BJ (cell line): ENCODE results near the gene RPL9. TPM values are rescaled to one million over a fixed set of nuclear protein-coding genes. Genes with fewer than 3 reads are reported as not detected.

Source experiments
- CTCF ChIA-PET: fragments of 350-600 bp; formaldehyde crosslinking; extraction: SDS; loops from one replicate; lab custom pipeline; 2021; ENCODE audit warnings: antibody characterized with exemption, inconsistent platforms; lab: Yijun Ruan, JAX
- POLR2A ChIA-PET: fragments of 300-600 bp; sonication (Branson Sonifier 250); formaldehyde crosslinking; extraction: SDS; loops from one replicate; lab custom pipeline; 2021; ENCODE audit warnings: antibody characterized with exemption; lab: Charles Lee
- DNase-seq: peaks from one replicate; pipeline ENCODE4 v3.0.0-alpha.2; 2011; ENCODE audit warnings: low read depth
- H3K27me3 ChIP-seq: 2 replicates; pipeline ENCODE4 v1.6.0; 2011; ENCODE audit warnings: low read length; ENCODE audit not compliant: control insufficient read depth, insufficient read depth
- H3K36me3 ChIP-seq: 2 replicates; pipeline ENCODE4 v1.5.1; 2011; ENCODE audit warnings: low read length; ENCODE audit not compliant: control insufficient read depth, insufficient read depth
- H3K4me3 ChIP-seq: 2 replicates; pipeline ENCODE4 v1.5.1; 2011; ENCODE audit warnings: low read depth, mild to moderate bottlenecking, control low read depth, low read length
- CTCF ChIP-seq: IDR thresholded peaks from 2 replicates; pipeline ENCODE4 v1.5.1; 2011; ENCODE audit warnings: low read depth, mild to moderate bottlenecking, control low read depth, inconsistent platforms, low read length, moderate library complexity; ENCODE audit not compliant: insufficient read depth
- polyA plus RNA-seq: library from polyadenylated mRNA; depleted of rRNA; stranded (reverse); fragments of >200 nt; gene quantifications from 2 replicates; pipeline ENCODE4 v1.2.3, GENCODE V29; 2011

Gene RPL9
- polyA plus RNA-seq, 1 experiment: 458 TPM

- H3K27me3 ChIP-seq: no peaks in the 10 kb centered on the region
- no peak overlapping the region for H3K4me3 ChIP-seq
- no peak for TF ChIP-seq CTCF
- ChIA-PET POLR2A (no interaction called here), CTCF (no interaction called here)
- DNase-seq: no peak
- peaks cover 6% of the 10 kb centered on the region for H3K36me3 ChIP-seq
Measured at GRCh38 chr4:39498727-39499020, 40.0 kb upstream of the RPL9 start.

GRCh38 chr4:39497909-39498726, 39.4 kb upstream of the RPL9 start:
- TF ChIP-seq CTCF: no peak
- Histone ChIP-seq H3K27me3 (no peaks in the 10 kb centered on the region), H3K4me3 (no peak overlapping the region), H3K36me3 (peaks cover 2% of the 10 kb centered on the region)
- CTCF ChIA-PET: no interaction called here
- POLR2A ChIA-PET: no interaction called here
- no peak for DNase-seq

- H3K4me3 ChIP-seq: no peak overlapping the region
- no peaks in the 10 kb centered on the region for H3K27me3 ChIP-seq
- no peak for DNase-seq
- ChIA-PET POLR2A (interaction anchor here (0.8 kb wide), 1 partner anchor 17 kb away, joined by 3 read pairs; no protein-coding TSS in a partner anchor), CTCF (no interaction called here)
- TF ChIP-seq CTCF: no peak
- H3K36me3 ChIP-seq: peaks cover 2% of the 10 kb centered on the region; the same call in 1 of the 2 replicates
Measured at GRCh38 chr4:39495446-39496213, 36.9 kb upstream of the RPL9 start.

GRCh38 chr4:39494354-39494753, 35.6 kb upstream of the RPL9 start:
- CTCF ChIA-PET: no interaction called here

More at GRCh38 chr4:39494354-39494753, 35.6 kb upstream of the RPL9 start:
- no peak overlapping the region for H3K4me3 ChIP-seq
- no peak for DNase-seq
- peaks cover 2% of the 10 kb centered on the region; the same call in 1 of the 2 replicates for H3K36me3 ChIP-seq
- POLR2A ChIA-PET: no interaction called here
- TF ChIP-seq CTCF: no peak
- no peaks in the 10 kb centered on the region for H3K27me3 ChIP-seq
